ENCODE measurements around the gene DLX2.
"Not testable (repeated sequence)": the region's sequence is repeated elsewhere in the genome, so short reads cannot be mapped to it uniquely, and the experiment has no call there.

Gene DLX2

DNA sequence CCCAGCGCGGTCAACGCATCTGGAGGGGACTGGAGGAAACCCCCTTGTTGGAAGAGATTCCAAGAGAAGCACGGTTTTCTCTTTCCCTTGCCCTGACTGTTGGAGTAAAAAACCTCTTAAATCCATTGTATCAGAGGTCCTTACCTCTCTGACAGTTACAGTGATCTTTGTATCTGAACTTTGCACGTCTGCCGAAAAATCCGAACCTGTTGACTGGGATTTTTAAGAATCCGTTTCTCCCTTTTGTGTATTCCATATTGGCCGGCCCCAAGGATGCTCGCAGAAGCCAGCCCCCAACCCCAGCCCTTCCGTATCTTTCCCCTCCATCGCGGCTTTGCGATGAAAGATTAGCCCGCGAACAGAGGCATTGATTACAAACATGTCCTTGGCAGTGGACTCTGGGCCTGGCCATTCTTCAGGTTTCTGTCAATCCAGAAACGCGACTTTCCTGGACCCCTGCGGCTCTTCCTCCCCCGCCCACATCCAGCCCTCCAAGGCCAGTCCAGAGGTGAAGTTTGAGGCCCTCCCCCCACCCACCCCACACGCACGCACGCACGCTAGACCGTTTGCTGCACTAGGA lies 22.0 kb downstream of the DLX2 start:
- Histone ChIP-seq H3K27me3 (ENCODE audit: insufficient read depth, low read length) (0 out of 2 replicates have a peak, but pooled peaks cover 7% of the 10 kb centered on the region), H2AFZ (ENCODE audit: low read length, unreplicated experiment) (no peak overlapping the region), H3K4me3 (ENCODE audit: low read depth, low read length) (no peak overlapping the region), H3K36me3 (ENCODE audit: insufficient read depth, low read length) (no peaks in the 10 kb centered on the region), H3K79me2 (ENCODE audit: control insufficient read depth, insufficient read depth, low read length, unreplicated experiment) (no peaks in the 10 kb centered on the region), H3K27ac (ENCODE audit: low read depth, low read length) (no peak overlapping the region), H3K4me1 (ENCODE audit: control insufficient read depth, insufficient read depth, low read length, unreplicated experiment) (peaks cover 9% of the 10 kb centered on the region)

DNA sequence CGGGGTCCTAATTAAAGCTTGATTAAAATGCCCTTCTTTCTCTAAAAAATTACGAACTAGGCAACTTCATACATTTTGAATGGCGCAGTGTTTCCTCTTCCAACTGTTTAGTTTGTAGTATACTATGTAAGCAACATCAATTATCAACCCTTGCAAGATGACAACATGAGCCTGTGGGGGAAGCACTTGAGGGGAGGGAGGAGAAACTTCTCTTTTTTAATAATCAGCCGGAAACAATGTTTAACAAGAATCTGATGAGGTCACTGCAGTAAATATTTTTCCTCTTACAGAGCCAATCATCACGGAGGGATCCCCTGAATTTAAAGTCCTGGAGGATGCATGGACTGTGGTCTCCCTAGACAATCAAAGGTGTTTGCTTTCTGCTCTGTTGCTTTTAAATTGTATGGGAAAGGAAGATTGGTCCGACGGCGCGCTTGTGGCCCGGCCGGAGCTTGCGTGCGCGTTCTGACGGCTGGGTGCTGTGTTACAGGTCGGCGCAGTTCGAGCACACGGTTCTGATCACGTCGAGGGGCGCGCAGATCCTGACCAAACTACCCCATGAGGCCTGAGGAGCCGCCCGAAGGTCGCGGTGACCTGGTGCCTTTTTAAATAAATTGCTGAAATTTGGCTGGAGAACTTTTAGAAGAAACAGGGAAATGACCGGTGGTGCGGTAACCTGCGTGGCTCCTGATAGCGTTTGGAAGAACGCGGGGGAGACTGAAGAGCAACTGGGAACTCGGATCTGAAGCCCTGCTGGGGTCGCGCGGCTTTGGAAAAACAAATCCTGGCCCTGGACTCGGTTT lies 22.7 kb downstream of the DLX2 start:
- no peaks in the 10 kb centered on the region for H3K79me2 ChIP-seq (ENCODE audit: control insufficient read depth, insufficient read depth, low read length, unreplicated experiment)
- no peaks in the 10 kb centered on the region for H3K36me3 ChIP-seq (ENCODE audit: insufficient read depth, low read length)
- H2AFZ ChIP-seq (ENCODE audit: low read length, unreplicated experiment): no peak overlapping the region
- no peak overlapping the region for H3K27ac ChIP-seq (ENCODE audit: low read depth, low read length)
- H3K4me1 ChIP-seq (ENCODE audit: control insufficient read depth, insufficient read depth, low read length, unreplicated experiment): peaks cover 9% of the 10 kb centered on the region
- 0 out of 2 replicates have a peak, but pooled peaks cover 7% of the 10 kb centered on the region for H3K27me3 ChIP-seq (ENCODE audit: insufficient read depth, low read length)
- no peak overlapping the region for H3K4me3 ChIP-seq (ENCODE audit: low read depth, low read length)

DNA sequence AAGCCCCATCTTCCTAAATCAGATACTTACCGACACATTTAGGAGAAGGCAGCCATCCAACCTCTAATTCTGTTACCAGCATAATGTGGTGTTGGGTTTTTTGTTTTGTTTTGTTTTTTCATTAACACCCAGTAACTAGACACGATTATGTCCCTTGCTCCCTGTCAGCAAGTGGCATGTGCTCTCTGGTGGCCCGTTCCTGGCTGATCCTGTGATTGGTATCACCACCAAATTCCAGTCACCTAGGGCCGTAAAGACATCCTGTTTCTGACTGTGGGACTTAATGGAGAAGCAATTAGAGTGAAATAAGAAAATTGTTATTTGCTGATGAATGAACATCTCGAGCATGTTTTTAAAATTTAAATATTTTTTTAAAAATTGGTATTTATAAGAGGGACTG lies 23.3 kb downstream of the DLX2 start:
- H3K4me1 ChIP-seq (ENCODE audit: control insufficient read depth, insufficient read depth, low read length, unreplicated experiment): peaks cover 9% of the 10 kb centered on the region
- no peak overlapping the region for H3K27ac ChIP-seq (ENCODE audit: low read depth, low read length)
- no peaks in the 10 kb centered on the region for H3K36me3 ChIP-seq (ENCODE audit: insufficient read depth, low read length)
- 0 out of 2 replicates have a peak, but pooled peaks cover 7% of the 10 kb centered on the region for H3K27me3 ChIP-seq (ENCODE audit: insufficient read depth, low read length)
- no peak overlapping the region for H3K4me3 ChIP-seq (ENCODE audit: low read depth, low read length)
- no peaks in the 10 kb centered on the region for H3K79me2 ChIP-seq (ENCODE audit: control insufficient read depth, insufficient read depth, low read length, unreplicated experiment)
- no peak overlapping the region for H2AFZ ChIP-seq (ENCODE audit: low read length, unreplicated experiment)

DNA sequence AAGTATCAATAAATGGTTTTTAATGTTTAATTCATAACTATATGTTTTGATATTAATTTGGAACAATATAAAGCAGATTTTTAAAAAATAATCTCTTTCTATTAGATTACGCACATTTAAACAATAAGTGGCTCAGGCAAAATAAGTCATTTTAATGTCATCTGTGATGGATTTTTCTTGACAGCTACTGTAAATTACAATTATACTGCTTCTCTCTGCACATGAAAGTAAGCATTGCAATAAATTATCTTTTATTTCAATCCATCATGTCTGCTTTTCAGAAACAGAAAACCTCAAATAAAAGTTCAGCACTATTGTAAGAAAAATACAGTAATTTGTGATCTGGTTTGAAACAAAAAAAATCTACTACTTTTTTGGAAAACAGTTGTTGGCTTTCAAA lies 28.4 kb downstream of the DLX2 start:
- Histone ChIP-seq H3K36me3 (ENCODE audit: insufficient read depth, low read length) (no peaks in the 10 kb centered on the region), H3K27me3 (ENCODE audit: insufficient read depth, low read length) (no peaks in the 10 kb centered on the region), H2AFZ (ENCODE audit: low read length, unreplicated experiment) (no peak overlapping the region), H3K4me1 (ENCODE audit: control insufficient read depth, insufficient read depth, low read length, unreplicated experiment) (no peaks in the 10 kb centered on the region), H3K27ac (ENCODE audit: low read depth, low read length) (no peak overlapping the region), H3K4me3 (ENCODE audit: low read depth, low read length) (no peak overlapping the region), H3K79me2 (ENCODE audit: control insufficient read depth, insufficient read depth, low read length, unreplicated experiment) (no peaks in the 10 kb centered on the region)

DNA sequence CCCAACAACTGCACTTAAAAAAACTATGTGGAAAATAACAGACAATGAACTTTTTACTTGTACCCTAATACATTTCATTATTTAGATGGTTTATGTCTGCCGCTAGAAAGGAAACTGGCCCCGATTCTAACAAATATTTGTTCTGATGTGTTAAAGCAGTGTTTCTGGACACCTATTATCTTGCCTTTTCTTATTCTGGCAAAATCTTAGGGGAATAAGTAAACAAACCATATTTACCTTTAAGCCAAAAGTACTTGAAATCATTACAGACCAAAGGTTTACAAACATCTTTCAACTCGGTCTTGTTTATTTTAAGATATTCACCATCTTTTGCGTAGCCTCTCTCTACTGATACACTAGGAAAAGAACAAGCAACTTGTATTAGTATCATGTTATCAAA lies 29.2 kb downstream of the DLX2 start:
- H3K4me3 ChIP-seq (ENCODE audit: low read depth, low read length): no peak overlapping the region
- H3K27ac ChIP-seq (ENCODE audit: low read depth, low read length): no peak overlapping the region
- H2AFZ ChIP-seq (ENCODE audit: low read length, unreplicated experiment): no peak overlapping the region
- no peaks in the 10 kb centered on the region for H3K36me3 ChIP-seq (ENCODE audit: insufficient read depth, low read length)
- no peaks in the 10 kb centered on the region for H3K27me3 ChIP-seq (ENCODE audit: insufficient read depth, low read length)
- no peaks in the 10 kb centered on the region for H3K79me2 ChIP-seq (ENCODE audit: control insufficient read depth, insufficient read depth, low read length, unreplicated experiment)
- H3K4me1 ChIP-seq (ENCODE audit: control insufficient read depth, insufficient read depth, low read length, unreplicated experiment): no peaks in the 10 kb centered on the region

DNA sequence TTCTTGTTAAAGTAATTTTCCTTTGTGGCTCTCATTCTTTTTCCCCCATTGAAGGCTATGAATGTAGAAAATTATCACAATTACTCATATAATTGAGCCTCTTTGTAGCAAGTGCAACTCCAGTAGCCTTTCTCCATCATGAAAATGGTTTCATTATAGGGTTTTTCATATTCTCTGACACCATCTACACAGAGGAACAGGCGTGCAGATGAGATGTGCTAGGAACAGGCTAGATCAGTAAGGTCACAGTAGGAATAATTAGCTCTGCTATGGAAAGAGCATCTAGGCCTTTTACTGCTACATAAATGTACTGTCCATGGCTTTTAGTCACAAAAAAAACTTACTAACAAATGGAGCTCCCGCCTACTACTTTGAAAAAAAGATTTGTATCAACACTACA lies 30.0 kb downstream of the DLX2 start:
- no peak overlapping the region for H2AFZ ChIP-seq (ENCODE audit: low read length, unreplicated experiment)
- no peaks in the 10 kb centered on the region for H3K36me3 ChIP-seq (ENCODE audit: insufficient read depth, low read length)
- no peaks in the 10 kb centered on the region for H3K4me1 ChIP-seq (ENCODE audit: control insufficient read depth, insufficient read depth, low read length, unreplicated experiment)
- no peaks in the 10 kb centered on the region for H3K79me2 ChIP-seq (ENCODE audit: control insufficient read depth, insufficient read depth, low read length, unreplicated experiment)
- H3K27me3 ChIP-seq (ENCODE audit: insufficient read depth, low read length): no peaks in the 10 kb centered on the region
- H3K27ac ChIP-seq (ENCODE audit: low read depth, low read length): no peak overlapping the region
- no peak overlapping the region for H3K4me3 ChIP-seq (ENCODE audit: low read depth, low read length)

DNA sequence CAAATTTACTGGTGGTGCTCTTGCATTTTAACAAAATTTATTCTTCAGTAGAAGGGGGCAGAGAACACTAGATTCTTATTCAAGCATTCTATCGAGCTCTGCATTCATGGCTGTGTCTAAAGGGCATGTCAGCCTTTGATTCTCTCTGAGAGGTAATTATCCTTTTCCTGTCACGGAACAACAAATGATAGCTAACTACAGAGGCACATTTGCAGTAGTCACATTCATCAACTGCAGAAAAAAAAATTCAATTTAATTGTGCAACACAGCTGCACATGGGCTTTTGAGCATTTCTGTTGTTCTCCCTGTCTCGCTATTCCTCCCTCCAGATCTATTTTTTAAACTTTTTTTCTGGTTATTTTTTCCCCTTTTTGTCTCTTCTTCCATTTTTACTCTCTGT lies 30.4 kb downstream of the DLX2 start:
- no peak overlapping the region for H2AFZ ChIP-seq (ENCODE audit: low read length, unreplicated experiment)
- no peaks in the 10 kb centered on the region for H3K79me2 ChIP-seq (ENCODE audit: control insufficient read depth, insufficient read depth, low read length, unreplicated experiment)
- H3K27me3 ChIP-seq (ENCODE audit: insufficient read depth, low read length): no peaks in the 10 kb centered on the region
- H3K4me1 ChIP-seq (ENCODE audit: control insufficient read depth, insufficient read depth, low read length, unreplicated experiment): no peaks in the 10 kb centered on the region
- H3K36me3 ChIP-seq (ENCODE audit: insufficient read depth, low read length): no peaks in the 10 kb centered on the region
- no peak overlapping the region for H3K27ac ChIP-seq (ENCODE audit: low read depth, low read length)
- H3K4me3 ChIP-seq (ENCODE audit: low read depth, low read length): no peak overlapping the region

DNA sequence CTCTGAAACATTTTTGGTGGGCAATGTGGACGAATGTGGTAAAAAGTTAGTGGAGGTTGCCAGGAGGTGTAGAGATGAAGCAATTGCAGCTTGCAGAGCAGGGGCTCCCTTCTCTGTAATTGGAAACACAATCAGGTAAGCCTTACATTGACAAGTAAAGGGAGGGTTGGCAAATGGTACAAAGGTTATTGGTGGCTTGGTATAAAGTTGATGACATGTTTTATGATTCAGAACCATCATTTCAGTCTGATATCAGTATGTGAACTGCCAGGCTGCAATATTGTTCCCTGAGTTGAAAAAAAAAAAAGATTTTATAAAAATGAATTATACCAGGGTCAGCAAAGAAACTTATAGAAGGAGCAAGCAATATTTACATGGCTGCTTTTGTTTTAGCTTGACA lies 31.8 kb downstream of the DLX2 start:
- no peaks in the 10 kb centered on the region for H3K4me1 ChIP-seq (ENCODE audit: control insufficient read depth, insufficient read depth, low read length, unreplicated experiment)
- H3K36me3 ChIP-seq (ENCODE audit: insufficient read depth, low read length): no peaks in the 10 kb centered on the region
- no peak overlapping the region for H3K27ac ChIP-seq (ENCODE audit: low read depth, low read length)
- no peak overlapping the region for H2AFZ ChIP-seq (ENCODE audit: low read length, unreplicated experiment)
- no peaks in the 10 kb centered on the region for H3K79me2 ChIP-seq (ENCODE audit: control insufficient read depth, insufficient read depth, low read length, unreplicated experiment)
- no peak overlapping the region for H3K4me3 ChIP-seq (ENCODE audit: low read depth, low read length)
- H3K27me3 ChIP-seq (ENCODE audit: insufficient read depth, low read length): no peaks in the 10 kb centered on the region

DNA sequence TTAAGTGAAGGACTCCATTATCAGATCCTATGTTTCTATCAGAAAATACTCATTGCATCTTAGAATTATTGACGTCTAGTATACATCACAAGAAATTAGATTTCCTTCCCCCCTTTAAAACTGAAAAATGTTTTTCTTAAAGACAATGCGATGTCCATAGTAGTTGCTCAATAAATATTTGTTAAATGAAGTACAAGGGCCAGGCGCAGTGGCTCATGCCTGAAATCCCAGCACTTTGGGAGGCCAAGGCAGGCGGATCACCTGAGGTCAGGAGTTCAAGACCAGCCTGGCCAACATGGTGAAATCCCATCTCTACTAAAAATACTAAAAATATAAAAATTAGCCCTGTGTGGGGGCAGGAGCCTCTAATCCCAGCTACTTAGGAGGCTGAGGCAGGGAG lies 34.8 kb downstream of the DLX2 start:
- not testable (repeated sequence) for H3K79me2 ChIP-seq (ENCODE audit: control insufficient read depth, insufficient read depth, low read length, unreplicated experiment); H3K4me3 ChIP-seq (ENCODE audit: low read depth, low read length); H3K36me3 ChIP-seq (ENCODE audit: insufficient read depth, low read length)

DNA sequence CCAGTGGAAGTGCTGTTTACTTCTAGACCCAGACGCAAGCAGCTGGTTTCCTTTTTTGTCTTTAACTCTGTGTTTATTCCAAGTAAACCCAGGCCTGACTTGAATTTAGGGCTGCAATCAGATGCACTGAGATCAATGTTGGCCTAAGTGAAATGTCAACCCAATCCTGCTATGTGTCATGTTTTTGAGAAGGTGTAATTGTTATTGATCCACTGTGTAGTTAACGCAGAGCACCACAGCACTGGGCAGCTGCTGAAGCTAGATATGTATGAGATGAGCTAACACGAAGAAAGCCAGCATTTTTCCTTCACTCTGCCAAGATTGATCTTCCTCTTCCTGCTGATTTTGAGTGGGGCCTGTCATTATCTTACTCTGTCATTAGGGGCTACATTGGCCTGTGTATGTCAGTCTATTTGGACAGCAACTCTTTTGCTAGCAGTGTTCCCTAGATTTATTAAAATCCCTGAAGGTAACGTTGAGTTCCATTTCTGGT lies 36.3 kb downstream of the DLX2 start:
- Histone ChIP-seq H3K27me3 (ENCODE audit: insufficient read depth, low read length) (no peaks in the 10 kb centered on the region), H3K79me2 (ENCODE audit: control insufficient read depth, insufficient read depth, low read length, unreplicated experiment) (no peaks in the 10 kb centered on the region), H3K36me3 (ENCODE audit: insufficient read depth, low read length) (no peaks in the 10 kb centered on the region), H3K4me3 (ENCODE audit: low read depth, low read length) (no peak overlapping the region), H3K27ac (ENCODE audit: low read depth, low read length) (no peak overlapping the region), H2AFZ (ENCODE audit: low read length, unreplicated experiment) (no peak overlapping the region), H3K4me1 (ENCODE audit: control insufficient read depth, insufficient read depth, low read length, unreplicated experiment) (peaks cover 5% of the 10 kb centered on the region)

More for the DNA sequence above, 34.8 kb downstream of the DLX2 start:
- not testable (repeated sequence) for H2AFZ ChIP-seq (ENCODE audit: low read length, unreplicated experiment); H3K27me3 ChIP-seq (ENCODE audit: insufficient read depth, low read length); H3K4me1 ChIP-seq (ENCODE audit: control insufficient read depth, insufficient read depth, low read length, unreplicated experiment); H3K27ac ChIP-seq (ENCODE audit: low read depth, low read length)

DNA sequence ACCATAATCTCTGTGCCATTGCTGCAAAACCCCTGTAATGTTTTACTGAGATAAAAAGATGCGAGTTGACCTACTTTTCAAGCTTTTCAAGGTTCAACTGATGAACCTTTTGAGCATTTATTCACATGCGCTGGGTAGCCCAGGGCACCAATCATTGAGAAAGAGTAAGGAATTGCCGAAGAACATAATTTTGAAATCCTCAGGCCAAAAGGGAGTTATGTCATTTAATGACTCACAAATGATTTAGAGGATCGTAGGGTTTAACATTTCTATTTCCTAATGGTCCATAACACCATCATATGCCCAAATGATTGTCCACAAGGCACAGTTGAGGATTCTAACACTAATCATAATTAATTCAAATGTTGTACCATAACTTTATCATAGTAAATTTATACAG lies 37.6 kb downstream of the DLX2 start:
- Histone ChIP-seq H3K4me3 (ENCODE audit: low read depth, low read length) (no peak overlapping the region), H3K27ac (ENCODE audit: low read depth, low read length) (no peak overlapping the region), H3K4me1 (ENCODE audit: control insufficient read depth, insufficient read depth, low read length, unreplicated experiment) (peaks cover 5% of the 10 kb centered on the region), H2AFZ (ENCODE audit: low read length, unreplicated experiment) (no peak overlapping the region), H3K36me3 (ENCODE audit: insufficient read depth, low read length) (no peaks in the 10 kb centered on the region), H3K27me3 (ENCODE audit: insufficient read depth, low read length) (no peaks in the 10 kb centered on the region), H3K79me2 (ENCODE audit: control insufficient read depth, insufficient read depth, low read length, unreplicated experiment) (no peaks in the 10 kb centered on the region)

Data from ACC112 (cell line).